Osteocyte (in vitro differentiated cells): Measurements from ENCODE around the gene OR1D2. TPM values are rescaled to one million over a fixed set of nuclear protein-coding genes. Genes with fewer than 3 reads are reported as not detected.

Experiments used
- DNase-seq: peaks from one replicate; pipeline ENCODE4 v3.0.0; 2021; ENCODE audit warnings: mixed read lengths; ENCODE audit not compliant: unreplicated experiment; ENCODE audit errors: extremely low spot score
- H3K27ac Mint-ChIP-seq: one replicate; pipeline ENCODE4 v1.8.0; 2021; ENCODE audit warnings: mild to moderate bottlenecking, mixed read lengths; ENCODE audit not compliant: unreplicated experiment
- H3K27me3 Mint-ChIP-seq: one replicate; pipeline ENCODE4 v1.8.0; 2021; ENCODE audit warnings: mixed read lengths; ENCODE audit not compliant: unreplicated experiment
- H3K36me3 Mint-ChIP-seq: one replicate; pipeline ENCODE4 v1.8.0; 2021; ENCODE audit warnings: mixed read lengths; ENCODE audit not compliant: unreplicated experiment
- H3K4me1 Mint-ChIP-seq: one replicate; pipeline ENCODE4 v1.8.0; 2021; ENCODE audit warnings: mixed read lengths; ENCODE audit not compliant: unreplicated experiment
- H3K4me3 Mint-ChIP-seq: one replicate; pipeline ENCODE4 v1.8.0; 2021; ENCODE audit warnings: mild to moderate bottlenecking, moderate library complexity, mixed read lengths; ENCODE audit not compliant: unreplicated experiment
- H3K9me3 Mint-ChIP-seq: one replicate; pipeline ENCODE4 v1.8.0; 2021; ENCODE audit warnings: mixed read lengths; ENCODE audit not compliant: unreplicated experiment
- total RNA-seq: library from RNA; stranded (reverse); gene quantifications from 2 replicates; pipeline ENCODE4 v1.2.1, GENCODE V29; 2021
- TF ChIP-seq, protein P1 (sequence below): fragments of 200-600 bp; sonication (generic); IDR thresholded peaks from 2 replicates; pipeline ENCODE4 v1.5.0; 2021; ENCODE audit warnings: antibody characterized with exemption, mild to moderate bottlenecking, moderate library complexity

Gene OR1D2
- total RNA-seq, 1 donor from 2014 or later: not detected

DNA sequence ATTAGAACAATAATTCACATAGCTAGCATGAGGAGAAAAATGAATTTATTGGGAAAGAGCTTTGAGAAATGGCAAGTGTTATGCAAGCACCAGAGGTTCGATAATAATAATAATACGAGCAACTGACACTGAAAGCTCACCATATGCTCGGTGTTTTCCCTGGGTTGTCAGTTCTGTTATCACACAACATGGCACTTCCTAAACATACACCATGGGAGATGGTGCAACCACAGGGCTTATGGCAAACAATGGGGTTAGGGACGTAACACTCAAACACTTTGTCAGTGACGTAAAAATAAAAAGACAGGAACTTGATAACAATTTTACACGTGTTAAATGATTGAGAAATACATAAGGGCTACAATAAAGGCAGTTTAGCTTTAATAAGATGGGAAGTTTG lies 64.5 kb downstream of the OR1D2 start:
- TF ChIP-seq, protein P1, sequence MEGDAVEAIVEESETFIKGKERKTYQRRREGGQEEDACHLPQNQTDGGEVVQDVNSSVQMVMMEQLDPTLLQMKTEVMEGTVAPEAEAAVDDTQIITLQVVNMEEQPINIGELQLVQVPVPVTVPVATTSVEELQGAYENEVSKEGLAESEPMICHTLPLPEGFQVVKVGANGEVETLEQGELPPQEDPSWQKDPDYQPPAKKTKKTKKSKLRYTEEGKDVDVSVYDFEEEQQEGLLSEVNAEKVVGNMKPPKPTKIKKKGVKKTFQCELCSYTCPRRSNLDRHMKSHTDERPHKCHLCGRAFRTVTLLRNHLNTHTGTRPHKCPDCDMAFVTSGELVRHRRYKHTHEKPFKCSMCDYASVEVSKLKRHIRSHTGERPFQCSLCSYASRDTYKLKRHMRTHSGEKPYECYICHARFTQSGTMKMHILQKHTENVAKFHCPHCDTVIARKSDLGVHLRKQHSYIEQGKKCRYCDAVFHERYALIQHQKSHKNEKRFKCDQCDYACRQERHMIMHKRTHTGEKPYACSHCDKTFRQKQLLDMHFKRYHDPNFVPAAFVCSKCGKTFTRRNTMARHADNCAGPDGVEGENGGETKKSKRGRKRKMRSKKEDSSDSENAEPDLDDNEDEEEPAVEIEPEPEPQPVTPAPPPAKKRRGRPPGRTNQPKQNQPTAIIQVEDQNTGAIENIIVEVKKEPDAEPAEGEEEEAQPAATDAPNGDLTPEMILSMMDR: no peak
- no peak for DNase-seq

DNA sequence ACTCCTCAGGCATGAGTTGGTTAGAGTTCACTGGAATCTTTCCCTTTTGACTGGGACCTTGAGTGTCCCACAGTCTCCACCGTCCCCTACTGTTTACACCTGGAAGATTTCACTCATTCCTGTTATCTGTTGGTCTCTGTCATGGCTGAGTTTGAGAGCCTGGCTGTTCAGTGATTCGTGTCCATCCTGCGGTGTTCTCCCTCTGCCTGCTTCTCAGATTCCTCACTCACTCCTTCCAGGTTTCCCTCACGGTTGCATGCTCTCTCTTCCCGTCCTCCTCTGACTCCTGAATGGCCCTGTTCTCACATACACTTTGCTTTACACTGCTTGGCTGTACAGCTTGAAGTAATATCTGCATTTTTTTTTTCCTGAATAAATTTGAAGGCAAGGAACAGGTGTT lies 65.3 kb downstream of the OR1D2 start:
- H3K36me3 Mint-ChIP-seq: no peaks in the 10 kb centered on the region
- no peak overlapping the region for H3K4me3 Mint-ChIP-seq
- H3K27ac Mint-ChIP-seq: no peak overlapping the region
- peaks cover 3% of the 10 kb centered on the region for H3K27me3 Mint-ChIP-seq
- TF ChIP-seq, protein P1: no peak
- peak; percentile 30 for DNase-seq
- H3K4me1 Mint-ChIP-seq: no peaks in the 10 kb centered on the region
- H3K9me3 Mint-ChIP-seq: no peaks in the 10 kb centered on the region

More for the DNA sequence above, 64.5 kb downstream of the OR1D2 start:
- peaks cover 3% of the 10 kb centered on the region for H3K27me3 Mint-ChIP-seq
- no peak overlapping the region for H3K27ac Mint-ChIP-seq
- H3K4me1 Mint-ChIP-seq: no peaks in the 10 kb centered on the region
- H3K4me3 Mint-ChIP-seq: no peak overlapping the region
- peaks cover 5% of the 10 kb centered on the region for H3K9me3 Mint-ChIP-seq
- no peaks in the 10 kb centered on the region for H3K36me3 Mint-ChIP-seq

Other genes starting within 250 kb of the OR1D2 start
- not detected in 2 replicates for gene OR1D5, start 40.8 kb downstream of the OR1D2 start, total RNA-seq
- gene OR1G1, start 23.1 kb upstream of the OR1D2 start, total RNA-seq: not detected in 2 replicates
- not detected in 2 replicates for gene OR1A2, start 93.1 kb upstream of the OR1D2 start, total RNA-seq
- gene OR1A1, start 103.2 kb upstream of the OR1D2 start, total RNA-seq: not detected in 2 replicates
- not detected in 2 replicates for gene OR3A1, start 193.9 kb upstream of the OR1D2 start, total RNA-seq